H9 (cell line): Measurements from ENCODE around the gene COIL. TPM values are rescaled to one million over a fixed set of nuclear protein-coding genes. Genes with fewer than 3 reads are reported as not detected.

Experiments
- DNase-seq: peaks from one replicate; pipeline ENCODE4 v3.0.0-alpha.2; 2017
- H2AFZ ChIP-seq: one replicate; pipeline ENCODE4 v1.6.1; 2013; ENCODE audit warnings: mild to moderate bottlenecking, low read length, control low read depth, moderate library complexity
- H2AK5ac ChIP-seq: 2 replicates; pipeline ENCODE4 v1.6.1; 2013; ENCODE audit warnings: low read length, control low read depth, mixed read lengths; ENCODE audit not compliant: insufficient read length
- H2BK120ac ChIP-seq: one replicate; pipeline ENCODE4 v1.6.1; 2013; ENCODE audit warnings: low read depth, mild to moderate bottlenecking, low read length, control low read depth, inconsistent platforms; ENCODE audit not compliant: poor library complexity, severe bottlenecking
- H2BK12ac ChIP-seq: 2 replicates; pipeline ENCODE4 v1.6.1; 2013; ENCODE audit warnings: low read length, control low read depth, mixed read lengths, low read depth; ENCODE audit not compliant: insufficient read length
- H2BK15ac ChIP-seq: 2 replicates; pipeline ENCODE4 v1.6.1; 2013; ENCODE audit warnings: low read depth, low read length, control low read depth
- H2BK20ac ChIP-seq: one replicate; pipeline ENCODE4 v1.6.1; 2013; ENCODE audit warnings: low read depth, mild to moderate bottlenecking, low read length, control low read depth, inconsistent platforms; ENCODE audit not compliant: poor library complexity, severe bottlenecking
- H2BK5ac ChIP-seq: 2 replicates; pipeline ENCODE4 v1.6.1; 2013; ENCODE audit warnings: low read length, control low read depth, mixed read lengths; ENCODE audit not compliant: insufficient read length
- H3K14ac ChIP-seq: 2 replicates; pipeline ENCODE4 v1.6.1; 2013; ENCODE audit warnings: low read length, control low read depth; ENCODE audit not compliant: insufficient read depth
- H3K18ac ChIP-seq: 2 replicates; pipeline ENCODE4 v1.6.1; 2013; ENCODE audit warnings: low read depth, mild to moderate bottlenecking, mixed read lengths, low read length, control low read depth; ENCODE audit not compliant: insufficient read length
- H3K23ac ChIP-seq: 2 replicates; pipeline ENCODE4 v1.6.1; 2013; ENCODE audit warnings: low read length, control low read depth, mixed read lengths, low read depth; ENCODE audit not compliant: insufficient read length
- H3K23me2 ChIP-seq: 2 replicates; pipeline ENCODE4 v1.6.1; 2013; ENCODE audit warnings: low read depth, mild to moderate bottlenecking, mixed read lengths, low read length, control low read depth; ENCODE audit not compliant: insufficient read length, poor library complexity, severe bottlenecking
- H3K27ac ChIP-seq: 2 replicates; pipeline ENCODE4 v1.5.1; 2013; ENCODE audit warnings: low read length, control low read depth, mixed read lengths, low read depth; ENCODE audit not compliant: insufficient read length
- H3K27me3 ChIP-seq: 2 replicates; pipeline ENCODE4 v1.6.1; 2013; ENCODE audit warnings: low read length, control low read depth, inconsistent platforms; ENCODE audit not compliant: insufficient read depth
- H3K4ac ChIP-seq: 2 replicates; pipeline ENCODE4 v1.6.1; 2013; ENCODE audit warnings: low read depth, mild to moderate bottlenecking, control low read depth, inconsistent platforms, low read length, moderate library complexity
- H3K4me1 ChIP-seq: 2 replicates; pipeline ENCODE4 v1.6.1; 2013; ENCODE audit warnings: low read length, control low read depth, inconsistent platforms; ENCODE audit not compliant: insufficient read depth
- H3K4me2 ChIP-seq: 2 replicates; pipeline ENCODE4 v1.6.1; 2013; ENCODE audit warnings: low read length, control low read depth, mixed read lengths; ENCODE audit not compliant: insufficient read length, insufficient read depth
- H3K56ac ChIP-seq: 2 replicates; pipeline ENCODE4 v1.6.1; 2013; ENCODE audit warnings: low read depth, mild to moderate bottlenecking, mixed read lengths, low read length, control low read depth; ENCODE audit not compliant: insufficient read length
- H3K79me1 ChIP-seq: 2 replicates; pipeline ENCODE4 v1.6.1; 2013; ENCODE audit warnings: low read depth, mild to moderate bottlenecking, moderate library complexity, low read length, control low read depth, inconsistent platforms; ENCODE audit not compliant: insufficient read depth, poor library complexity, severe bottlenecking
- H3K79me2 ChIP-seq: 2 replicates; pipeline ENCODE4 v1.6.1; 2013; ENCODE audit warnings: low read length, control low read depth, inconsistent platforms; ENCODE audit not compliant: insufficient read depth
- H3K9ac ChIP-seq: 2 replicates; pipeline ENCODE4 v1.6.1; 2013; ENCODE audit warnings: low read length, control low read depth, mixed read lengths; ENCODE audit not compliant: insufficient read length; ENCODE audit errors: extremely low read depth
- H3K9me3 ChIP-seq: one replicate; pipeline ENCODE4 v1.6.1; 2013; ENCODE audit warnings: low read depth, low read length, inconsistent platforms; ENCODE audit not compliant: control insufficient read depth
- H3T11ph ChIP-seq: one replicate; pipeline ENCODE4 v1.6.1; 2013; ENCODE audit warnings: mild to moderate bottlenecking, low read length, control low read depth, inconsistent platforms
- H4K20me1 ChIP-seq: one replicate; pipeline ENCODE4 v1.6.1; 2013; ENCODE audit not compliant: control insufficient read depth, insufficient read length, insufficient read depth
- H4K5ac ChIP-seq: 2 replicates; pipeline ENCODE4 v1.6.1; 2013; ENCODE audit warnings: low read depth, mild to moderate bottlenecking, mixed read lengths, low read length, control low read depth; ENCODE audit not compliant: insufficient read length
- H4K8ac ChIP-seq: replicated peaks from 2 replicates; pipeline ENCODE4 v1.6.1; 2013; ENCODE audit warnings: low read length, control low read depth, mixed read lengths, low read depth; ENCODE audit not compliant: insufficient read length
- H4K91ac ChIP-seq: 2 replicates; pipeline ENCODE4 v1.6.1; 2013; ENCODE audit warnings: low read depth, mild to moderate bottlenecking, moderate library complexity, mixed read lengths, low read length, control low read depth; ENCODE audit not compliant: insufficient read length
- H3K27ac Mint-ChIP-seq, 3 experiments: 2 replicates in 2 of 3; 3 replicates in 1 of 3; pipeline ENCODE4 v1.8.0; 2020 to 2021; ENCODE audit warnings: mixed read lengths in 3 of 3, mild to moderate bottlenecking in 1 of 3, moderate library complexity in 1 of 3
- H3K27me3 Mint-ChIP-seq: 2 replicates; pipeline ENCODE4 v1.8.0; 2021; ENCODE audit warnings: low read depth, mild to moderate bottlenecking, moderate library complexity, mixed read lengths
- H3K36me3 Mint-ChIP-seq, 3 experiments: 2 replicates in 2 of 3; 3 replicates in 1 of 3; pipeline ENCODE4 v1.8.0; 2020 to 2021; ENCODE audit warnings: low read depth in 3 of 3, mixed read lengths in 3 of 3; ENCODE audit not compliant: insufficient read depth in 1 of 3
- H3K4me1 Mint-ChIP-seq, 2 experiments: 2 replicates each; pipeline ENCODE4 v1.8.0; 2020; ENCODE audit warnings: mixed read lengths in 2 of 2
- H3K4me3 Mint-ChIP-seq, 2 experiments: 2 replicates in 1 of 2; 3 replicates in 1 of 2; pipeline ENCODE4 v1.8.0; 2020 to 2021; ENCODE audit warnings: mild to moderate bottlenecking in 2 of 2, mixed read lengths in 2 of 2, moderate library complexity in 1 of 2
- H3K9me3 Mint-ChIP-seq, 2 experiments: 2 replicates in 1 of 2; 3 replicates in 1 of 2; pipeline ENCODE4 v1.8.0; 2020; ENCODE audit warnings: mild to moderate bottlenecking in 2 of 2, mixed read lengths in 2 of 2, moderate library complexity in 1 of 2
- WGBS: extraction: QIAGEN DNeasy Blood & Tissue Kit; methylation state at CpG from one replicate; pipeline ENCODE4 v1.1.7; 2013; ENCODE audit warnings: missing lambda C conversion rate, low lambda C conversion rate, mixed read lengths; ENCODE audit not compliant: insufficient read length; ENCODE audit errors: extremely low coverage; 5-methylcytosine and 5-hydroxymethylcytosine counted together
- total RNA-seq: library from RNA; stranded (reverse); gene quantifications from 2 replicates; pipeline ENCODE4 v1.2.1, GENCODE V29; 2021
- TF ChIP-seq, protein P1 (sequence below): fragments of 200-600 bp; sonication (generic); conservative IDR thresholded peaks from 3 replicates; pipeline ENCODE4 v1.8.0; 2021; ENCODE audit warnings: antibody characterized with exemption, mild to moderate bottlenecking

Gene COIL
- total RNA-seq, 1 experiment from 2014 or later = 21.5 TPM

DNA sequence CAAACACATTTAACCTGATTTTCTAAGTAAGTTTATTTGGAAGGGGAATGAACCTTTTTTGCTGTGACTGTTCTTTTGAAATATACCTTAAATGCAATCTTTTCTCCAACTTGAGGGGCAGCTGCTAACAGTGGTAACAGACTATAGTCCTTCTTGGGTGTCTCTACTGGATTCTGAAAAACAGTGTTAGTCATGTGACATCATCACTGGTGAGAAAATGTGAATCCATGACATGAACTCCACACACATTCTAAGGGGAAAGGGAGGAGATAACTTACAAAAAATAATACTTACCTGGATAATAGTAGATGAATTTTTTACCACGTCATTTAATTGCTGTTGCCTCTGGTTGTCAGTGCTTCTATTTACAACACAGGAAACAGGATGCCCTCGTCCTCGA is 11.3 kb downstream of the COIL start:
- Histone ChIP-seq H2AFZ (no peak overlapping the region), H3K4me2 (no peak overlapping the region), H3K79me2 (no peaks in the 10 kb centered on the region), H4K8ac (no peak overlapping the region), H2BK12ac (no peak overlapping the region), H3K79me1 (no peaks in the 10 kb centered on the region), H2BK5ac (no peak overlapping the region), H2BK15ac (no peak overlapping the region), H3K18ac (no peak overlapping the region), H3K9me3 (no peaks in the 10 kb centered on the region), H3K9ac (no peak overlapping the region), H3T11ph (no peak overlapping the region), H3K14ac (no peak overlapping the region), H3K4ac (no peak overlapping the region), H2BK120ac (no peak overlapping the region), H4K91ac (no peak overlapping the region), H3K27me3 (no peaks in the 10 kb centered on the region), H2BK20ac (no peak overlapping the region), H3K23me2 (no peaks in the 10 kb centered on the region), H3K4me1 (no peaks in the 10 kb centered on the region), H3K56ac (no peak overlapping the region), H3K23ac (no peak overlapping the region), H3K27ac (no peak overlapping the region), H4K20me1 (no peaks in the 10 kb centered on the region), H4K5ac (no peak overlapping the region), H2AK5ac (no peak overlapping the region)
- TF ChIP-seq, protein P1, sequence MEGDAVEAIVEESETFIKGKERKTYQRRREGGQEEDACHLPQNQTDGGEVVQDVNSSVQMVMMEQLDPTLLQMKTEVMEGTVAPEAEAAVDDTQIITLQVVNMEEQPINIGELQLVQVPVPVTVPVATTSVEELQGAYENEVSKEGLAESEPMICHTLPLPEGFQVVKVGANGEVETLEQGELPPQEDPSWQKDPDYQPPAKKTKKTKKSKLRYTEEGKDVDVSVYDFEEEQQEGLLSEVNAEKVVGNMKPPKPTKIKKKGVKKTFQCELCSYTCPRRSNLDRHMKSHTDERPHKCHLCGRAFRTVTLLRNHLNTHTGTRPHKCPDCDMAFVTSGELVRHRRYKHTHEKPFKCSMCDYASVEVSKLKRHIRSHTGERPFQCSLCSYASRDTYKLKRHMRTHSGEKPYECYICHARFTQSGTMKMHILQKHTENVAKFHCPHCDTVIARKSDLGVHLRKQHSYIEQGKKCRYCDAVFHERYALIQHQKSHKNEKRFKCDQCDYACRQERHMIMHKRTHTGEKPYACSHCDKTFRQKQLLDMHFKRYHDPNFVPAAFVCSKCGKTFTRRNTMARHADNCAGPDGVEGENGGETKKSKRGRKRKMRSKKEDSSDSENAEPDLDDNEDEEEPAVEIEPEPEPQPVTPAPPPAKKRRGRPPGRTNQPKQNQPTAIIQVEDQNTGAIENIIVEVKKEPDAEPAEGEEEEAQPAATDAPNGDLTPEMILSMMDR = no peak
- DNase-seq = no peak
- Mint-ChIP-seq H3K36me3 (peaks cover 30 to 58% (median 54%) of the 10 kb centered on the region in 3 experiments; a peak in 6 of 7 replicates), H3K4me3 (no peak overlapping the region), H3K27ac (no peak overlapping the region; a peak in 1 of 7 replicates), H3K9me3 (no peaks in the 10 kb centered on the region), H3K27me3 (no peaks in the 10 kb centered on the region), H3K4me1 (no peaks in the 10 kb centered on the region)
- WGBS = no CpG with 5 or more reads among the region's 3 CpGs
